Thyroid gland (tissue), 4 donors: ENCODE data around the gene TGM5.

Experiments
- POLR2A ChIP-seq, 2 donors: fragments of 450-650 bp; IDR thresholded peaks; one replicate each; pipeline ENCODE4 v1.6.1; 2017; ENCODE audit warnings: antibody characterized with exemption in 2 of 2, mild to moderate bottlenecking in 2 of 2, moderate library complexity in 1 of 2
- TF ChIP-seq, protein P1 (sequence below), 6 experiments: fragments of 200-600 bp in 3 of 6; fragments of 450-650 bp in 3 of 6; sonication (generic) in 3 of 6; IDR thresholded peaks; one replicate each; pipeline ENCODE4 v1.5.1; 2016 to 2019; ENCODE audit warnings: antibody characterized with exemption in 6 of 6, mild to moderate bottlenecking in 2 of 6, inconsistent platforms in 1 of 6, moderate library complexity in 1 of 6

DNA sequence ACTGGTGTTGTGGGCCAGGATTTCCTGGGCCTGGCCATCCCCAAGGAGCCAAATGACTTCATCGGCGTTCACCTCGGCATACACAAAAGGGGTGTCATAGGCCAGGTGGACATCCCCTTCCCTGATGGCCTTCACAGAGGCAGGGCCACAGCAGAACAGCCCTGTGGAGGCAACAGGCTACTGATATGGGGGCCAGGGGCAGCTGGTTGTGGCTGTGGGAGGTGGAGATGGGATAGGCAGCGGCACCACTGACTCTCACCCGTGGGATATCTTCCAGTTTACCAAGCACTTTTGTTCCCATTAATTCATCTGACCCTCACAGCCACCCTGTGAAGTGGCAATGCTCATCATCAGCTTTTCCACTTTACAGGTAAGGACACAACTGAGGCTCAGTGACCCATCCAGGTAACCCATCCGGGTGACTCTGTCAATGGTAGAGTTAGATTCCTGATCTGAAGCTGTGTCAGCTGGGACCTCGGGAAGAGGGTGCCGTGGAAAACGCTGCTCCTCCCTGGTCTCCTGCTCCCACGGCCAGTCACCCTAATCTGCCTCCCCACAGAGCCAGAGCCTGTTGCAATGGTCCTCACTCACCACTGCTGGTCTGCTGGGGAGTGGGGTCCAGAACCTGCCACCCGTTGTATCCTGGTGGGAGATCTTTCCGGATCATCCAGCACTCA, 15.3 kb upstream of the TGM5 start:
- TF ChIP-seq, protein P1, sequence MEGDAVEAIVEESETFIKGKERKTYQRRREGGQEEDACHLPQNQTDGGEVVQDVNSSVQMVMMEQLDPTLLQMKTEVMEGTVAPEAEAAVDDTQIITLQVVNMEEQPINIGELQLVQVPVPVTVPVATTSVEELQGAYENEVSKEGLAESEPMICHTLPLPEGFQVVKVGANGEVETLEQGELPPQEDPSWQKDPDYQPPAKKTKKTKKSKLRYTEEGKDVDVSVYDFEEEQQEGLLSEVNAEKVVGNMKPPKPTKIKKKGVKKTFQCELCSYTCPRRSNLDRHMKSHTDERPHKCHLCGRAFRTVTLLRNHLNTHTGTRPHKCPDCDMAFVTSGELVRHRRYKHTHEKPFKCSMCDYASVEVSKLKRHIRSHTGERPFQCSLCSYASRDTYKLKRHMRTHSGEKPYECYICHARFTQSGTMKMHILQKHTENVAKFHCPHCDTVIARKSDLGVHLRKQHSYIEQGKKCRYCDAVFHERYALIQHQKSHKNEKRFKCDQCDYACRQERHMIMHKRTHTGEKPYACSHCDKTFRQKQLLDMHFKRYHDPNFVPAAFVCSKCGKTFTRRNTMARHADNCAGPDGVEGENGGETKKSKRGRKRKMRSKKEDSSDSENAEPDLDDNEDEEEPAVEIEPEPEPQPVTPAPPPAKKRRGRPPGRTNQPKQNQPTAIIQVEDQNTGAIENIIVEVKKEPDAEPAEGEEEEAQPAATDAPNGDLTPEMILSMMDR (IDR thresholded peaks at IDR 0.05): no peak
- no peak for TF ChIP-seq POLR2A (IDR thresholded peaks at IDR 0.05)
